Pericardium fibroblast (primary cell): ENCODE data around the gene ZBTB33. TPM values are rescaled to one million over a fixed set of nuclear protein-coding genes. Genes with fewer than 3 reads are reported as not detected.

Experiments used
- total RNA-seq: library from RNA; depleted of rRNA; stranded (reverse); fragments of >200 nt; gene quantifications from 2 replicates; pipeline ENCODE4 v1.2.3, GENCODE V29; 2015

ZBTB33 gene, protein sequence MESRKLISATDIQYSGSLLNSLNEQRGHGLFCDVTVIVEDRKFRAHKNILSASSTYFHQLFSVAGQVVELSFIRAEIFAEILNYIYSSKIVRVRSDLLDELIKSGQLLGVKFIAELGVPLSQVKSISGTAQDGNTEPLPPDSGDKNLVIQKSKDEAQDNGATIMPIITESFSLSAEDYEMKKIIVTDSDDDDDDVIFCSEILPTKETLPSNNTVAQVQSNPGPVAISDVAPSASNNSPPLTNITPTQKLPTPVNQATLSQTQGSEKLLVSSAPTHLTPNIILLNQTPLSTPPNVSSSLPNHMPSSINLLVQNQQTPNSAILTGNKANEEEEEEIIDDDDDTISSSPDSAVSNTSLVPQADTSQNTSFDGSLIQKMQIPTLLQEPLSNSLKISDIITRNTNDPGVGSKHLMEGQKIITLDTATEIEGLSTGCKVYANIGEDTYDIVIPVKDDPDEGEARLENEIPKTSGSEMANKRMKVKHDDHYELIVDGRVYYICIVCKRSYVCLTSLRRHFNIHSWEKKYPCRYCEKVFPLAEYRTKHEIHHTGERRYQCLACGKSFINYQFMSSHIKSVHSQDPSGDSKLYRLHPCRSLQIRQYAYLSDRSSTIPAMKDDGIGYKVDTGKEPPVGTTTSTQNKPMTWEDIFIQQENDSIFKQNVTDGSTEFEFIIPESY
- 6.8 and 11.2 TPM in 2 replicates for total RNA-seq

DNA sequence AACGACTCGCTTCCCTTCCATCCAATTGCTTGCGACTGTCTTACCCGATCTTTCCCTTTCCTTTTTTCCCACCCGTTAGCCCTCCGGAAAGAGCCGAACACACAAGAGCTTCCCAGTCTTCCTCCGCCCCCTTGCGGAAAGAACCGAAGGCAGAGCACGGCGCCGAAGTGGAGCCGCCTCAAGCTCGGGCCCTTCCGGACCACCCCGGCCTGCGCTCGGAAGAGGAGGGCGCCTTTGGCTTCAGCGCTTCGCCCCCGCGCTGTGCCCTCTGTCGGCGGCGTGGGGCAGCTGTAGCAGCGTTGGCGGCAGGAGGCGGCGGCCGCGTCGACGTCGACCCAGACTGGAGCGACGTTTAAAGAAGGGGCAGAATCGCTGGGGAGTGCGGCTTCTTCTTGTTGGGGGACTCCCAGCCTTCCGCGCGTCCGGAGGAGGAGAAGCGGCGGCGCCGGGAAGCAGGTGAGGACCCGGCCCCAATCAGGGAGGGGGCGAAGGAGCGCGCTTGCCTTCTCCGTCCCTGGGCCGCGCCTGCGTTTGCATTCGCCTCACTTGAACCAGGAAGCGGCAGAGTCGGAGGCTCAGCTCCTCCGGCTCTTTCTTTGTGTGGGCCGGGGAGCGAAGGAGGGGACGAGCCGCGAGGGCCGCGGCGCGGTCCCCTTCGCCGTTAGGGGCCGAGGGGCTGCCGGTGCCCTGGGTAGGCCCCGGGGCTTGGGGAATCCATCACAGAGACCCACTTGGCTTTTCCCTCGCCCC is at the start of gene ZBTB33:
TSS of gene ZBTB33 (plus strand) at position 291 of the 750 bp plus-strand sequence. CDS start 2,604 bp downstream, outside the sequence.

Other genes with a start within 250 kb of the ZBTB33 start
- under 0.01 TPM in 1 of 2 replicates, not detected in the other for gene RHOXF2B, start 173.1 kb upstream of the ZBTB33 start, total RNA-seq
- gene RHOXF1, start 134.9 kb upstream of the ZBTB33 start, total RNA-seq, result not detected in 2 replicates
- gene RHOXF2, start 92.2 kb upstream of the ZBTB33 start, total RNA-seq, result not detected in 2 replicates
- gene TMEM255A, start 60.6 kb downstream of the ZBTB33 start, total RNA-seq, result 0.26 TPM in 1 of 2 replicates, not detected in the other
- gene ATP1B4, start 111.3 kb downstream of the ZBTB33 start, total RNA-seq, result 0.60 TPM in 1 of 2 replicates, not detected in the other
- gene LAMP2, start 218.5 kb downstream of the ZBTB33 start, total RNA-seq, result 135 and 151 TPM in 2 replicates